ENCODE measurements around the gene VAC14.

VAC14 gene

GRCh38 chr16:70677499-70678120 lies 123.3 kb downstream of the VAC14 start:
- no peak for TF ChIP-seq ZBTB7A (IDR thresholded peaks at IDR 0.05; ENCODE audit: low read depth)
- TF ChIP-seq, protein P1, sequence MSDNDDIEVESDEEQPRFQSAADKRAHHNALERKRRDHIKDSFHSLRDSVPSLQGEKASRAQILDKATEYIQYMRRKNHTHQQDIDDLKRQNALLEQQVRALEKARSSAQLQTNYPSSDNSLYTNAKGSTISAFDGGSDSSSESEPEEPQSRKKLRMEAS (IDR thresholded peaks at IDR 0.05), result no peak
- TF ChIP-seq CREB1 (IDR thresholded peaks at IDR 0.05; ENCODE audit: low read depth), result no peak
- TF ChIP-seq FOXM1 (IDR thresholded peaks at IDR 0.05; ENCODE audit: borderline replicate concordance, low read depth), result no peak
- TF ChIP-seq CEBPB (IDR thresholded peaks at IDR 0.05), result no peak
- TF ChIP-seq, protein P2, sequence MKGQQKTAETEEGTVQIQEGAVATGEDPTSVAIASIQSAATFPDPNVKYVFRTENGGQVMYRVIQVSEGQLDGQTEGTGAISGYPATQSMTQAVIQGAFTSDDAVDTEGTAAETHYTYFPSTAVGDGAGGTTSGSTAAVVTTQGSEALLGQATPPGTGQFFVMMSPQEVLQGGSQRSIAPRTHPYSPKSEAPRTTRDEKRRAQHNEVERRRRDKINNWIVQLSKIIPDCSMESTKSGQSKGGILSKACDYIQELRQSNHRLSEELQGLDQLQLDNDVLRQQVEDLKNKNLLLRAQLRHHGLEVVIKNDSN (IDR thresholded peaks at IDR 0.05), result no peak
- TF ChIP-seq TEAD4 (IDR thresholded peaks at IDR 0.05), result no peak
- no peak for TF ChIP-seq TCF12 (IDR thresholded peaks at IDR 0.05; ENCODE audit: low read depth)
- TF ChIP-seq RAD21 (IDR thresholded peaks at IDR 0.05; ENCODE audit: low read depth), result no peak
- no peak for TF ChIP-seq EP300 (IDR thresholded peaks at IDR 0.05; ENCODE audit: borderline replicate concordance)
- no peak for TF ChIP-seq TAF1 (IDR thresholded peaks at IDR 0.05; ENCODE audit: low read depth)
- TF ChIP-seq REST (IDR thresholded peaks at IDR 0.05; ENCODE audit: low read depth), result no peak
- no peak for TF ChIP-seq YY1 (IDR thresholded peaks at IDR 0.05; ENCODE audit: low read depth)
- no peak for TF ChIP-seq NFIC (IDR thresholded peaks at IDR 0.05)
- TF ChIP-seq EGR1 (IDR thresholded peaks at IDR 0.05), result no peak

- TF ChIP-seq FOXM1 (IDR thresholded peaks at IDR 0.05; ENCODE audit: borderline replicate concordance, low read depth) (no peak), NFIC (IDR thresholded peaks at IDR 0.05) (no peak), EP300 (IDR thresholded peaks at IDR 0.05; ENCODE audit: borderline replicate concordance) (no peak), ZBTB7A (IDR thresholded peaks at IDR 0.05; ENCODE audit: low read depth) (no peak), TCF12 (IDR thresholded peaks at IDR 0.05; ENCODE audit: low read depth) (no peak), CEBPB (IDR thresholded peaks at IDR 0.05) (no peak), EGR1 (IDR thresholded peaks at IDR 0.05) (no peak), TEAD4 (IDR thresholded peaks at IDR 0.05) (no peak), RAD21 (IDR thresholded peaks at IDR 0.05; ENCODE audit: low read depth) (no peak), TAF1 (IDR thresholded peaks at IDR 0.05; ENCODE audit: low read depth) (no peak), CREB1 (IDR thresholded peaks at IDR 0.05; ENCODE audit: low read depth) (no peak), YY1 (IDR thresholded peaks at IDR 0.05; ENCODE audit: low read depth) (no peak)
- TF ChIP-seq, protein P2 (IDR thresholded peaks at IDR 0.05), result no peak
- TF ChIP-seq, protein P1 (IDR thresholded peaks at IDR 0.05), result no peak
Observed at GRCh38 chr16:70676675-70677498, 124.1 kb downstream of the VAC14 start.

- TF ChIP-seq REST (IDR thresholded peaks at IDR 0.05; ENCODE audit: low read depth) (no peak), TEAD4 (IDR thresholded peaks at IDR 0.05) (no peak), ZBTB7A (IDR thresholded peaks at IDR 0.05; ENCODE audit: low read depth) (no peak), YY1 (IDR thresholded peaks at IDR 0.05; ENCODE audit: low read depth) (no peak), RAD21 (IDR thresholded peaks at IDR 0.05; ENCODE audit: low read depth) (no peak), EP300 (IDR thresholded peaks at IDR 0.05; ENCODE audit: borderline replicate concordance) (no peak), NFIC (IDR thresholded peaks at IDR 0.05) (no peak), FOXM1 (IDR thresholded peaks at IDR 0.05; ENCODE audit: borderline replicate concordance, low read depth) (no peak), EGR1 (IDR thresholded peaks at IDR 0.05) (no peak), CREB1 (IDR thresholded peaks at IDR 0.05; ENCODE audit: low read depth) (no peak)
- TF ChIP-seq, protein P1 (IDR thresholded peaks at IDR 0.05), result no peak
- TF ChIP-seq, protein P2 (IDR thresholded peaks at IDR 0.05), result no peak
Observed at GRCh38 chr16:70675851-70676513, 125.0 kb downstream of the VAC14 start.
